Hypothalamus (tissue), 51 donors: Measurements from ENCODE around the gene TM9SF4.
"Not testable (repeated sequence)": the region's sequence is repeated elsewhere in the genome, so short reads cannot be mapped to it uniquely, and the experiment has no call there.

Experiments
- DNase-seq, 51 donors: peaks; one replicate each; lab custom pipeline; 2025; lab: John Stamatoyannopoulos, UW

The TM9SF4 gene

DNA sequence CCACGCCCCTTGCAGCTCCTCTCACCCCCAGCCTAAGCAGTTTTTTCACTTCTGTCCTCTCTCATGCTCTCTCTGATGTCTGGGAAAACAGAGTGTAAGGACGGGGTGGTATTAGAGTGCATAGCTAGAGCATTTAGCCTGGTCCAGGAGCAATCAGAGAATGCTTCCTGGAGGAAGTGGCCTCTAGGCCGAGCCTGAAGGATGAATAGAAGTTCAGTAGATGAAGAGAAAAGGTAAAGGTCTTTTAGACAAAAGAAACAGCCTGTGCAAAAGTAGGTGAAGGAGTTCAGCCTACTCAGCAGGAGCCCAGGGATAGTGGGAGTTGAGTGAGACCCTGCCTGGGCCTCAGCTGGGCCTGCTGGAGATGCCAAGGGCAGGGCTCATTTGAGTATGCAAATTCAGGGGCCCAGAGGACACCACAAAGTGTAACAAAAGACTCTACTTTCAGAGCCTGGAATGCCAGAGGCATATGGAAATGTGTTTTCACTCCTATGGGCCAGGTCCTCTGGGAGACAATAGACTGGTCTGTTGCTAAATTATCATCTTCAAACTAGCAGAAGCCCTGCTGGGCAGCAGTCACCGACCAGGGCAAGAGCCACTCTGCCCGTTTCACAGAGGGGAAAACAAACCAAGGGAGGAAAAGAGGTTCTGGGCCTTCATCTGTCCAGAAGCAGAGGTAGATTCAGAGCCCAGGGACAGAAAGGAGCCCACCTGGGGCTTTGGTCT, 19.7 kb upstream of the TM9SF4 start:
- DNase-seq, result no peak

DNA sequence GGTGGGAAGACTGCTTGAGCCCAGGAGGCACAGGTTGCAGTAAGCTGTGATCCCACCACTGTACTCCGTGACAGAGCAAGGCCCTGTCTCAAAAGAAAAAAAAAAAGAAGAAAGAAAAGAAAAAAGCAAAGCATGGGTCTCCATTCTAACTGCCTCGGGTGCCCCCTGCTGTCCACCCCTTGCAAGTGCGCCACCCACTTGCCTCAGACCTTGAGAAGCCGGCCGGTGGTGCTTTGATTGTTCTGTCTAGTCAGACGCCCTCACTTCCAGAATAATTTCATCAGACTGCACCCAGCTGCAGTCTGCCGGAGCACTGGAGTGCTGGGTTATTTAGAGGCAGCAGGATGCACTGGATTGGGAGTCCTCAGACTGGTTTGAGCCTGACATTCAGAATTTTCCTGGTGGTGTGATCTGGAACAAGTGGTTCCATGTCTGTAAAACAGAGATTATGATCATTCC, 17.6 kb upstream of the TM9SF4 start:
- DNase-seq, result peak in 44 of 51 donors; percentile 1 to 78 (median 40)

DNA sequence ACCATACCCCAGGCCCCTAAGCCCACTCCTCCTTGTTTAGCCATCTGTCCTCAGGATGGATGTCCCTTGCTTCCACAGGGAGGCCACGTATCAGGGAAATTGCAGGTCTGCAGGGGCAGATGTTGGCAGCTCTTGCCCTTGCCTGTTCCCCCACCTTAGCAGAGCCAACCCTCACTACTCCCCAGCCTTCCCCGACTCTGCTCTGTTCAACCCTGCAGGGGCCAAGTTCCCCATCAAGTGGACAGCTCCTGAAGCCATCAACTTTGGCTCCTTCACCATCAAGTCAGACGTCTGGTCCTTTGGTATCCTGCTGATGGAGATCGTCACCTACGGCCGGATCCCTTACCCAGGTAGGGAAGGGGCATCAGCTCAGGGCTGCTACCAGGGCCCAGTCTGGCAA, 10.7 kb upstream of the TM9SF4 start:
- DNase-seq, result no peak

DNA sequence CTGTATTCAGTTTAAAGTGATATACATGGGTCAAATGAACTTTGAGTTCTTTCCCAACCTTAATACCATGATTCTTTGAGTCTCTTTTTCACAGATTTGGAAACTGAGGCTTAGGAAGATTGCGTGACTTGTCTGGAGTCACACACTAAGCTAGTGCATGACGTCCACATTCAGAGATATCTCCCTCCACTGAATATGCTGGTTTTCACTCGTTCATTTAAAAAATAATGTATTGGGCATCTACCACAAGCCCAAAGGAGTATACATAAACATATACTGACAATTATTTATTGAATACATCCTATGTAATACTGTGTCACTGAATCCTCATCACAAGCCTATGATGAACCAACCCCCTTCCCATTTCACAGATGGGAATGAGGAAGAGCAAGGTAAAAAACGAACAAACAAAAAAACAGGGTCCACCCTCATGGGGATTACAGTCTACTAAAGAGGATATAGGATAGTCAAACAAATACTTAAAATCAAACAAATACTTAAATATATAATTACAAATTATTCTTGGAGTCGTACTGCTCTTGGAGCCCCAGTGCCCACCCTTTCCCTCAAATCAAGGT, 611 bp upstream of the TM9SF4 start:
- no peak for DNase-seq

DNA sequence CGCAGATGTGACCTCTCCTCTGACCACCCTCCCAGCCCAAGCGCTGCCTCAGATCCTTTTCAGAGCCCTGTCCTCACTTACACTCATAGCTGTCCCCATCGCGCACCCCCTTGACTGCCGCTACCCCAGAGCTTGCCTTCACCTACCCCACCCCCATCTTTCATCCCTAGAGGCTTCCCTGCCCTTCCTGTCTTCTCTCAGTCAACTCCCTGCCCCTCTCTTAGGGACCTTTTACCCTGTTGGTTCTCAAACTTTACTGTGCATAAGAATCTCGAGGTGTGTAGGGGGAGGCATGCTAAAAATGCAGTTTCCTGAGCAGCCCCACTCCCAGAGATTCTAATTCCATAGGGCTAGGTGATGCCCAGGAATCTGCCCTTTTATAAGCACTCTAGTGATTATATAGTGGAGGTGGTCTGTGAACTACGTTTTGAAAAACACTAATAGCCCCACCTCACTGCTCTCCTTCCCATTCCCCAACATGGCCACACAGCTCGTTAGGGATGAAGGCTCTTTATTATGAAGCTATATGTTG, 725 bp downstream of the TM9SF4 start:
- DNase-seq, result peak in 4 of 51 donors; percentile 23 to 45 (median 34)

DNA sequence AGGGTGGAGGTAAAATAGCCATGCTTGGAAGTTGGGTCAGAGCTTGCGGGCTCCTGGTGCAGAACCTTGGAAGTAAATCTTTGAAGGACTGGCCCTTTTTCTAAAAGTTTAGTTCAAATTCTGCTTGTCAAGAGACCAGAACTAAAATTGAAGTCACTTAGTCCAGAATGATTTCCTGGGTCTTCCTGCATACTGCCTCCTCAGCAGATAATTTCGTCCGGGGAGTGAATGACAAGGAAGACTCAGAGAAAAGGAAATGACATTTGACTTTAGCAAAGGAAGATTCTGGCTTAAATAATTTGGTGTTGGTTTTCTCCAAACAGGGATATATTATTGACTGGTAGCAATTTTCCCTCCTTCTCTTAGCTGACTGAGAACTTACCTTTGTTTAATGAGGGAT, 1.2 kb downstream of the TM9SF4 start:
- no peak for DNase-seq

DNA sequence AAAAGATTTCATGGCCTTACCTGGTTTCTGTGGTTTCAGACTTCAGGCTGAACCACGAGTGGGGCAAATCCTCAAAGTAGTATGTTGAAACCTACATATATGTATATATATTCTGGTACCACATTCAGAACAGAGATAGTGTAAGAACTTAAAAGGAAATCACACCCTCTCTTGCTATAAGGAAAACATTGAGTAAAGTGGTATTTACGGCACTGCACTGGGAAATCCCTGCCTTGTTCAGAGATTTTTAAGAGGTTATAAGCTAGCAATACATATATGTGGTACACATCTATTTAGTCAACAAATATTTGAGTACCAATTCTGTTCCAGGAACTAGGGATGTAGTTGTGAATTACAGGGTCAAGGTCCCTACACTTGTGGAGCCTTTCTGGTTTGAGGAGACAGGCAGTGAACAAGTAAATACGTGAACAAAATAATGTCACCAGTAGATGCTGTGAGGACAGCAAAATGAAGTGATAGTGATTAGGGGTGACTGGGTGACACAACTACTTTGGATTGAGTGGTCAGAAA, 1.7 kb downstream of the TM9SF4 start:
- DNase-seq, result no peak

DNA sequence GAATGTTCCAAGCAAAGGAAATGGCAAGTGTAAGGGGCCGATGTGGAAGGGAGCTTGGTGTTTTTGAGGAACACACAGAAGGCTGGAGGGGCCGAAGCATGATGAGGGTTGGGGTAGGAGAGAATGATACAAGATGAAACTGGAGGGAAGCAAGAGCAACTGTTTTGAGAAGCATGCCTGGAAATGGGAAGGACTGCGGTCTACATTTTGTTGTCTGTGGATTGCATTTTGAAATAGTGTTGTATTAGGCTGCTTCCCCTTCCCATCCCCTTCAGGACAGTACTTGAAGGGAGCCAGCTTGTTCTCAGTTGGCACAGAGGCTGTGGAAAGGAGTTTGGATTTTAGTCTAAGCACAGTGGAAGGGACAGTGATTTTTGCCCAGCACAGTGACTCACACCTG, 2.2 kb downstream of the TM9SF4 start:
- peak in 1 of 51 donors; percentile 1 for DNase-seq

DNA sequence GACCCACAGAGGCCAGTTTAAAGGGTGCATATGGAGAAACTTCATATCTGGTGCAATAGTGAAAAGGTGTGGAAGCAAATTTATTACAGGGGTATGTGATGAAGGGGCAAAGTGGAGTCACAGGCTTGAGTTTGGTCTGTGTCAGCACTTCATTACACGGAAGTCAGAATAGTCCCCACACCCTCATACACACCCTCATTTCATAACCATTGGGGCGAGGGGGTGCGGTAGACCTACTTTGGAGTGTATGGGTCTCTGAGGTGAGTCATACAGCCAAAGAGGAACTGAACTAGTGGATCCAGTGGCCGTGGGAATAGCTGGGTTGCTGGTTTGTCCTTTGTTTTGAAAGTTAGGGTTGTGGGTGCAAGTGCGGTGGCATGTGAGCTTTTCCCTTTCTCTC, 3.3 kb downstream of the TM9SF4 start:
- DNase-seq, result no peak

DNA sequence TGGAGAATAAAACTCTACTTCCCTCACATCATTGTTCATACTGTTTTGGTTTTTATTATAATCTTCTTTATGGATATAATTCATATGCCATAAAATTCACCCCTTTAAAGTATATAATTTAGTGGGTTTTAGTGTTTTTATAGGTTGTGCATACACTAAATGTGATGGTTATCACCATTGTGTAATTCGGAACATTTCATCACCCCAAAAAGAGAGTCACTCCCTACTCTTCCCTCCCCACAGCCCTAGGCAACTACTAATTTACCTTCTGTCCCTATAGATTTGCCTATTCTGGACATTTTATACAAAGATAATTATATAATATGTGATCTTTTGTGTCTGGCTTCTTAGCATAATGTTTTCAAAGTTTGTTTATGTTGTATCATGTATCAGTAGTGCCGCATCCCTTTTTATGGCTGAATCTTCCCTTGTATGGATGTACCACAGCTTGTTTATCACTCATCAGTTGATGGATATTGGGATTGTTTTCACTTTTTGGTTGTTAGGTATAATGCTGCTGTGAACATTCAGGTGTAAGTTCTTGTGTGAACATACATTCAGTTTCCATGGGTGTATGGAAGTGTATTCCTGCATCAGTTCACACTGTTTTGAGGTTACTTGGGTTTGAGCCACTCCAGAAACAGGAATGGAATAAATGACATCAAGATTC, 4.2 kb downstream of the TM9SF4 start:
- DNase-seq, result no peak

DNA sequence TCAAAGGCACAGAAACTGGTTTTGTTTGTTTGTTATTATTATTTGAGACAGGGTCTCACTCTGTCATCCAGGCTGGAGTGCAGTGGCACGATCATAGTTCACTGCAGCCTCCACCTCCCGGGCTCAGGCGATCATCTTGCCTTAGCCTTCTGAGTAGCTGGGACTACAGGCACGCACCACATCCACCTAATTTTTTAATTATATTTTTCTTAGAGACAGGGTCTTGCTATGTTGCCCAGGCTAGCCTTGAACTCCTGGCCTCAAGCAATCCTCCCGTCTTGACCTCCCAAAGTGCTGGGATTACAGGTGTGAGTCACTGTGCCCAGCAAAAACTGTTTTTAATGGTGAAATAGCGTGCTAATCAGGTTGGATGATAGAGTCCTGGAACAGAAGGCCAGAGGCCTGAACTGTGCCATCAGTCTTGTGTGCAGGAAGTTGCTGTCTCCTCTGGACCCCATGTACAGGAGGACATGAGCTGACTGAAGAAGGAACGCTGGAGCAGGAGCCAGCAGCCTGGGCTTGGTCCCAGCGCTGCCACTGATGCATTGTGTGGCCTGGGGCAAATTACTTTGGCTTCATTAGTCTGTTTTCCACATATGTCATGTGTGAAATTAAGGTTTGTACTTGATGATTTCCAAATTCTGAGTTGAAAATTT, 4.9 kb downstream of the TM9SF4 start:
- peak in 2 of 51 donors; percentile 4 to 5 for DNase-seq

DNA sequence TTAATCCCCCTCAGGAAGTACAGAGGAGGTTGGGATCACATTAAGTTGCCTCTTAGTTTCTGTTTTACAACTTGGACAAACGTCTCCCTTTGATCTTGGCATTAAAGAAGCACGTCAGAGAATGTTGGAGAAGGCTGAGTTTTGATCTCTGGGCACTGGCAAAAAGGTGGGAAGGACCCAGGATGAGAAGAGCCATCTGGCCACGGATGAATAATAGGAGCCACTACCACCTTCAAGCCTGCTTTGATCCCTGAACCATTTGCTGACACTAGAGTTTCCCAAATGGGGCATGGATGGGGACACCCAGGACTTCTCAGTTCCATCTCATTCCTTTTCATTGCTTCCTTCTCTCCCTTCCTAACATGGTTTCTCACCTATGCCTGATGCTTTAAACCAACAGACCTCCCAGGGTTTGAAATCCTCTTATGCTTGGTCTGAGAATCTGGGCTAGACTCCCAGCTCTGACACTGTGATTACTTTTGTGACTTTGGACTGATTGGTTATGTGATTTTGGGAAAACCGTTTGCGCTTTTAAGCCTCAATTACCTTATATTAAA, 5.8 kb downstream of the TM9SF4 start:
- DNase-seq, result no peak

DNA sequence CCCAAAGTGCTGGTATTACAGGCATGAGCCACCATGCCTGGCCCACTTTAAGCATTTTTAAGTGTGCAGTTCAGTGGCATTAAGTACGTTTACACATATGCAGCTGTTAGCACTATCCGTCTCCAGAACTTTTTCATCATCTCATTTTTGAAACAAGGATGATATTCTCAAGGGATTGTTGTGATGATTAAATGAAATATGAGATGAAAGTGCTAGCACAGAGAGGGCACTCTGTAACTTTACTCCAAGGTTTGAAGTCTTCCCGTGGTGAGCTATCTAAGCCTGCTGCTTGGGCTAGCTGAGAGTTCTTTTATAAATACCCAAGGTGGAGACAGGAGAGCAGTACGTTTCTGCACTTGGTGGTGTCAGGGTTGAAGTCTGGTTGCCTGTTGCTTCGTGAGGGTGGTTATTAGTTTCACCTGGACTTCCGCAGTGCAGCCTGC, 6.6 kb downstream of the TM9SF4 start:
- DNase-seq, result no peak

DNA sequence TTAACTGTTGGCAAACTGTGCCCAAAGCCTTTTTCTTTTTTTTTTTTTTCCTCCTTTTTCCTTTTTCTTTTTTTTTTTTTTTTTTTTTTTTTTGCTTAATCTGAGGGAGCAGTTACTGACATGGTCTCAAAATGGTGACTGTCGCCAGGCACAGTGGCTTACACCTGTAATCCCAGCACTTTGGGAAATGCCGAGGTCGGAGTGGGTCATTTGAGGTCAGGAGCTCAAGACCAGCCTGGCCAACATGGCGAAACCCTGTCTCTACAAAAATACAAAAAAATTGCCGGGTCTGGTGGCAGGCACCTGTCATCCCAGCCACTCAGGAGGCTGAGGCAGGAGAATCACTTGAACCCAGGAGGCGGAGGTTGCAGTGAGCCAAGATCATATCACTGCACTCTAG, 7.3 kb downstream of the TM9SF4 start:
- not testable (repeated sequence) for DNase-seq

DNA sequence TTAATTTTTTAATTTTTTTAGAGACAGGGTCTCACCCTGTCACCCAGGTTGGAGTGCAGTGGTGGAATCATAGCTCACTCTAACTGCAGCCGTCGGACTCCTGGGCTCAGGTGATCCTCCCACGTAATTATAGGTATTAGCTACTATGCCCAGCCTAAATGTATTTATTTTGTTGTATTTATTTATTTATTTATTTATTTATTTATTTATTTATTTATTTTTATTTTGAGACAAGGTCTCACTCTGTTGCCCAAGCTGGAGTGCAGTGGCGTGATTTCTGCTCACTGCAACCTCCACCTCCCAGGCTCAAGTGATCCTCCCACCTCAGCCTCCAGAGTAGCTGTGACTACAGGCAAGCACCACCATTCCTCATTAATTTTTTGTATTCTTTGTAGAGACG, 8.9 kb downstream of the TM9SF4 start:
- not testable (repeated sequence) for DNase-seq

DNA sequence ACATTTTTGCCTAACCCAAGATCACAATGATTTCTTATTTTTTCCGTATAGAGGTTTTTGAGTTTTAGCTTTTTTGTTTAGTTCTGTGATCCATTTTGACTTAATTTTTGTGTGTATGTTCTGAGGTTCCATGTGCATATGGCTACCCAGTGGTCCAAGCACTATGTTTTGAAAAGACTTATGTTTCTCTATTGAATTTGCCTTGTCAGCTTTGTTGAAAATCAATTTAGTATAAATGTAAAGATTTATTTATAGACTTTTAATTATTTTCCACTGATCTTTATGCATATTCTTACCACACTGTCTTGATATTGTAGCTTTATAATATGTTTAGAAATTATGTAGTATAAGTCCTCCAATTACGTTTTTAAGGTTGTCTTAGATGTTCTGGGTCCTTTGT, 10.2 kb downstream of the TM9SF4 start:
- DNase-seq, result no peak

DNA sequence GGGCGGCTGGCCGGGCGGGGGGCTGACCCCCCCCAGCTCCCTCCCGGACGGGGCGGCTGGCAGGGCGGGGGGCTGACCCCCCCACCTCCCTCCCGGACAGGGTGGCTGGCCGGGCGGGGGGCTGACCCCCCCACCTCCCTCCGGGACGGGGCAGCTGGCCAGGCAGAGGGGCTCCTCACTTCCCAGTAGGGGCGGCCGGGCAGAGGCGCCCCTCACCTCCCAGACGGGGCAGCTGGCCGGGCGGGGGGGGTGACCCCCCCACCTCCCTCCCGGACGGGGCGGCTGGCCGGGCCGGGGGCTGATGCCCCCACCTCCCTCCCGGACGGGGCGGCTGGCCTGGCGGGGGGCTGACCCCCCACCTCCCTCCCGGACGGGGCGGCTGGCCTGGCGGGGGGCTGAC, 12.4 kb downstream of the TM9SF4 start:
- DNase-seq, result not testable (repeated sequence)

DNA sequence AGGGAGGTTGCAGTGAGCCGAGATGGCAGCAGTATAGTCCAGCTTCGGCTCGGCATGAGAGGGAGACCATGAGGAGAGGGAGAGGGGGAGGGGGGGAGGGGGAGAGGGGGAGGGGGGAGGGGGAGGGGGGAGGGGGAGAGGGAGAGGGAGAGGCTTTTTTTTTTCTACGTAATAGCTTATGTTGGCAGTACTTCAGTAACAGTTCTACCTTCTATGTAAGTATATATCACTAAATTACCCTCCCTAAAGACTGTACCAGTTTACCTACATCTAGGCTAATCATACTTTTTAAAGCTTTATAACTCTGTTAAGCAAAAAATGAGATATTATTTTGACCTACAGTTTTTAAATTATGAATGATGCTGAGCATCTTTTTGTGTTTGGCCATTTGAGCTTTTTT, 13.6 kb downstream of the TM9SF4 start:
- no peak for DNase-seq

DNA sequence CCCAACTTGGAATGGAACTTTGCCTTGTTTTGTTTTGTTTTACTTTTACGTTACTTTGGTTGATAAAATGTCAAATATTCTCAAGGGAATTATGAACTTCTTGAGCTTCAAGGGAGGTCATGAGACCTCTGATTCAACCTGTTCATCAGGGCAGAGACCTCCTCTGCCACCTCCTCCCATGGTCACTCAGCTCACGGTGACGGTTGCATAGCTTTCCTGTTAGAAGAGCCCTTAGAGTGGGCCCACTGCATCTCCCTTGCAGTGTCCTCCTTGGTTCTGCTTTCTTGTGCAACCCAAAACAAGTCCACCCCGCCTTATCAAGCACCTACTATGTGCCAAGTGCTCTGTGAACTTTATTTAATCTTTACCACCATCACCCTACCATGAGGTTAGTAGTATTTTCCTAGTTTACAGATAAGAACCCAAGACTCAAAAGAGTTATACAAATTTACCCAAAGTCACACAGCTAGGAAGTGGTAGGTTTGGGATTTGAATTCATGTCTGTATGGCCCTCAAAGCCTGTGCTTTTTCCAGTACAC, 15.5 kb downstream of the TM9SF4 start:
- no peak for DNase-seq

DNA sequence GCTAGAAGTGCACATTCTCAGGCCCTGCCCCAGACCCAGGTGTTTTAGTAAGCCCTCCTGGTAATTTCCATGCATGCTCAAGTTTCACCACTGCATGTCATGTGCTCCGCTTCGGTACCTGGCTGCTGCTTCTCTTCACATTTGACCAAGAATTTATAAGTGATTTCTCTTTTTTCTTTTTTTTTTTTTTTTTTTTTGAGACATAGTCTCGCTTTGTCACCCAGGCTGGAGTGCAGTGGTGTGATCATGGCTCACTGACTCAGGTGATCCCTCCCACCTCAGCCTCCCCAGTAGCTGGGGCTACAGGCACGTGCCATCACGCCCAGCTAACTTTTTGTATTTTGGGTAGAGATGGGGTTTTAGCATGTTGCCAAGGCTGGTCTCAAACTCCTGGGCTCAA, 16.0 kb downstream of the TM9SF4 start:
- no peak for DNase-seq
